Measurements from ENCODE around the gene PSME3IP1.
"Not testable (repeated sequence)": the region's sequence is repeated elsewhere in the genome, so short reads cannot be mapped to it uniquely, and the experiment has no call there.

The PSME3IP1 gene

GRCh38 chr16:57185945-57186871, at the start of gene PSME3IP1, which contains the start of gene RSPRY1:
Gene PSME3IP1, minus strand, starts transcription at chr16:57186039. Its CDS starts 12,185 bp downstream, at chr16:57173854.
Gene RSPRY1, plus strand, starts transcription at chr16:57186329. Its CDS starts 18,330 bp downstream, at chr16:57204659.
- DNase-seq (ENCODE audit: low spot score): peak; percentile 100

GRCh38 chr16:57235128-57236021, 49.5 kb upstream of the PSME3IP1 start:
- peak; percentile 21 for DNase-seq (ENCODE audit: low spot score)

GRCh38 chr16:57234707-57235092, 48.9 kb upstream of the PSME3IP1 start:
- DNase-seq (ENCODE audit: low spot score): no peak

GRCh38 chr16:57233944-57234706, 48.3 kb upstream of the PSME3IP1 start:
- DNase-seq (ENCODE audit: low spot score): no peak

- DNase-seq (ENCODE audit: low spot score): no peak
These were observed 46.0 kb upstream of the PSME3IP1 start for GRCh38 chr16:57231821-57232350.

GRCh38 chr16:57229079-57229478, 43.2 kb upstream of the PSME3IP1 start:
- no peak for DNase-seq (ENCODE audit: low spot score)

GRCh38 chr16:57226701-57227621, 41.1 kb upstream of the PSME3IP1 start:
- DNase-seq (ENCODE audit: low spot score): no peak

- no peak for DNase-seq (ENCODE audit: low spot score)
These were observed 40.1 kb upstream of the PSME3IP1 start for GRCh38 chr16:57225978-57226377.

- DNase-seq (ENCODE audit: low spot score): no peak
These were observed 39.0 kb upstream of the PSME3IP1 start for GRCh38 chr16:57224651-57225335.

GRCh38 chr16:57223057-57223456, 37.2 kb upstream of the PSME3IP1 start:
- DNase-seq (ENCODE audit: low spot score): no peak

- DNase-seq (ENCODE audit: low spot score): no peak
These were observed 31.1 kb upstream of the PSME3IP1 start for GRCh38 chr16:57216968-57217367.

GRCh38 chr16:57213462-57213861, 27.6 kb upstream of the PSME3IP1 start:
- DNase-seq (ENCODE audit: low spot score): no peak

GRCh38 chr16:57209780-57210179, 23.9 kb upstream of the PSME3IP1 start:
- DNase-seq (ENCODE audit: low spot score): no peak

- DNase-seq (ENCODE audit: low spot score): no peak
These were observed 23.1 kb upstream of the PSME3IP1 start for GRCh38 chr16:57208926-57209325.

GRCh38 chr16:57204675-57205074, 18.8 kb upstream of the PSME3IP1 start:
- DNase-seq (ENCODE audit: low spot score): no peak

GRCh38 chr16:57203451-57203850, 17.6 kb upstream of the PSME3IP1 start:
- no peak for DNase-seq (ENCODE audit: low spot score)

- DNase-seq (ENCODE audit: low spot score): no peak
These were observed 16.5 kb upstream of the PSME3IP1 start for GRCh38 chr16:57202095-57202886.

GRCh38 chr16:57200926-57201325, 15.1 kb upstream of the PSME3IP1 start:
- not testable (repeated sequence) for DNase-seq (ENCODE audit: low spot score)

- DNase-seq (ENCODE audit: low spot score): not testable (repeated sequence)
These were observed 14.5 kb upstream of the PSME3IP1 start for GRCh38 chr16:57200321-57200720.
